Omental fat pad (tissue), 4 donors: Measurements from ENCODE around the gene TBC1D22A. TPM values are rescaled to one million over a fixed set of nuclear protein-coding genes. Genes with fewer than 3 reads are reported as not detected.

Experiments
- ATAC-seq: fragments of 150-250 bp; one replicate; pipeline ENCODE4 v1.9.1; 2016; ENCODE audit warnings: mild to moderate bottlenecking, moderate library complexity; ENCODE audit not compliant: low FRiP score
- DNase-seq: peaks from one replicate; pipeline ENCODE4 v3.0.0-alpha.2; 2019; ENCODE audit warnings: low spot score
- CTCF ChIP-seq, 3 donors: fragments of 450-650 bp; IDR thresholded peaks; one replicate each; pipeline ENCODE4 v1.5.1; 2016 to 2017; ENCODE audit warnings: antibody characterized with exemption in 3 of 3, mild to moderate bottlenecking in 3 of 3, moderate library complexity in 2 of 3
- total RNA-seq, 4 donors: library from RNA; depleted of rRNA; stranded (reverse); fragments of >200 nt; gene quantifications; one replicate each; pipeline ENCODE4 v1.1.0, GENCODE V29; 2016

The TBC1D22A gene
- total RNA-seq, 4 donors from 2014 or later, result 21.3 to 31.2 (median 24.5) TPM

DNA sequence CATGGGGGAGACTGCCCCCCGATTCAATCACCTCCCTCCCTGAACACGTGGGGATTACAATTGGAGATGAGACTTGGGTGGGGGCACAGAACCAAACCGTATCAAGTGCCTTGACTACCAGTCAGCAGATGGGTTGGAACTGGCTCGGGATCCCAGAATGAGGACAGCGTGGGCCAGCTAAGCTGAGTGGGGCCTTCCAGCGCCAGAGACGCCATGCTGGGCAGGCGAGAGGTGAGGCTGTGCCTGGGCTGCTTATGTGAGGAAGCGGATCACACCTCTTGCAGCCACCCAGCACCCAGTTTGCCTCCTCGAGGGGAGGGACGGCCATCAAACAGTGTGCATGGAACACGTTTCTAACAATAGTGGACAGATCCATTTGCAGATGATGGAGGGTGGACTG is 195.1 kb downstream of the TBC1D22A start:
- no peak for TF ChIP-seq CTCF (IDR thresholded peaks at IDR 0.05)
- no peak for DNase-seq
- no peak for ATAC-seq

GRCh38 chr22:46958191-46958590 is 195.7 kb downstream of the TBC1D22A start:
- no peak for ATAC-seq
- DNase-seq, result no peak

GRCh38 chr22:46958658-46959057 is 196.2 kb downstream of the TBC1D22A start:
- no peak for ATAC-seq
- TF ChIP-seq CTCF (IDR thresholded peaks at IDR 0.05), result no peak
- DNase-seq, result no peak

More at GRCh38 chr22:46958191-46958590, 195.7 kb downstream of the TBC1D22A start:
- no peak for TF ChIP-seq CTCF (IDR thresholded peaks at IDR 0.05)

GRCh38 chr22:46959369-46959768 is 196.9 kb downstream of the TBC1D22A start:
- no peak for ATAC-seq
- no peak for TF ChIP-seq CTCF (IDR thresholded peaks at IDR 0.05)
- DNase-seq, result no peak

DNA sequence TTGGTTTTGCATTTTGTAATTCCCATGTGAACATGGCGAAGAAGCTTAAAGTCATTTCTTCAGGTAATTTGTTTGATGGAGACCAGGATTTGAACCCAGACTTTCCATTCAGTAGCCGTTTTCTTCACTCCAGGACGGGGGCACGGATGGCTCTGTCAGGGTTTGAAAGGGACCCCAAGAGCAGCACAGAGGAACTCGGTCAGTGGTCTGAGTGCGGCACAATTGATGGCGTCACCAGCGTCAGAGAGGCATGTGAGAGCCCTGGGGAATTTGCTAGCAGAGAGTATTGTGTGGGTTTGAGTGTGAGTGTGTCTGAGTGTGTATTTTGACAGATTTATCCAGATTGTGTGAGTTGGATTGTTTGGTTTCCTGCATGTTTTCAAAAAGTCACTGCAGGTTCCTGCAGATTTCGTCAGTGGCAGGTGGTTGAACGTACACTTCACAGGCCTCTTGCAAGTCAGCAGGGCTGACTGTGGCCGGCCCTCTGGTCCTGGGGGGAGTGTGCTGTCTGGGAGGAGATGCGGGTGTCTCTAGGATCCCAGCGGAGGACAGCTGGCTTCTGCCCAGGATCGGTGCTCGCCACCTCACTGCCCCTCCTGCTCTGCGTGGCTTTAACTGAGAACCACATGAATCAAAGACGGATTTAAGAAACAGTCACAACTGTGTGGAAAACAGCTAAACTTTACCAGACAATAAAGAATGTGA is 199.3 kb downstream of the TBC1D22A start:
- TF ChIP-seq CTCF (IDR thresholded peaks at IDR 0.05), result no peak
- no peak for DNase-seq
- ATAC-seq, result no peak

DNA sequence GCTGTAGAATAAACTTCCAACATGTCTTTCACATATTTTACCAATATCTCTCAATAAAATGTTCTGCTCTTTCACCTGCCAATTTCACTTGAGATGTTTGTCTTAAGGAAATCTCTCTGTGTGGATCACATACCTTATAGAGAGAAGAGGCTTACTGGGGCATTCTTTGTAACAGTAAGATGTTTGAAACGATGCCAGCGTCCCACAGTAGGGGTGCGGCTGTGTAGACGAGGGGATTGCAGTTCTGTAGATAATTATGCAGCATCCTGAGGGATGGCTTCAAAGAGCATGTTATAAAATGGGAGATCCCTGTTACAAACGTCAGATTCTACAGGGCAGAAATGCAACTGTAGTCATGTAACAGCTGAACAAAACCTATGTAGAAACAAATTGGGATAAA is 200.0 kb downstream of the TBC1D22A start:
- ATAC-seq (no peak), DNase-seq (no peak)
- TF ChIP-seq CTCF (IDR thresholded peaks at IDR 0.05), result no peak
